LNCaP clone FGC (cell line): ENCODE results near the gene C1QB.

Experiments
- DNase-seq: peaks from one replicate; pipeline ENCODE4 v3.0.0-alpha.2; 2011; ENCODE audit warnings: low read depth
- H3K4me3 ChIP-seq: 2 replicates; pipeline ENCODE4 v1.5.1; 2011; ENCODE audit warnings: mild to moderate bottlenecking, low read depth, low read length, control low read depth
- CTCF ChIP-seq: IDR thresholded peaks from 2 replicates; pipeline ENCODE4 v1.5.1; 2012; ENCODE audit warnings: mild to moderate bottlenecking; ENCODE audit not compliant: control insufficient read depth, insufficient read depth; ENCODE audit errors: extremely low read depth

Gene C1QB

DNA sequence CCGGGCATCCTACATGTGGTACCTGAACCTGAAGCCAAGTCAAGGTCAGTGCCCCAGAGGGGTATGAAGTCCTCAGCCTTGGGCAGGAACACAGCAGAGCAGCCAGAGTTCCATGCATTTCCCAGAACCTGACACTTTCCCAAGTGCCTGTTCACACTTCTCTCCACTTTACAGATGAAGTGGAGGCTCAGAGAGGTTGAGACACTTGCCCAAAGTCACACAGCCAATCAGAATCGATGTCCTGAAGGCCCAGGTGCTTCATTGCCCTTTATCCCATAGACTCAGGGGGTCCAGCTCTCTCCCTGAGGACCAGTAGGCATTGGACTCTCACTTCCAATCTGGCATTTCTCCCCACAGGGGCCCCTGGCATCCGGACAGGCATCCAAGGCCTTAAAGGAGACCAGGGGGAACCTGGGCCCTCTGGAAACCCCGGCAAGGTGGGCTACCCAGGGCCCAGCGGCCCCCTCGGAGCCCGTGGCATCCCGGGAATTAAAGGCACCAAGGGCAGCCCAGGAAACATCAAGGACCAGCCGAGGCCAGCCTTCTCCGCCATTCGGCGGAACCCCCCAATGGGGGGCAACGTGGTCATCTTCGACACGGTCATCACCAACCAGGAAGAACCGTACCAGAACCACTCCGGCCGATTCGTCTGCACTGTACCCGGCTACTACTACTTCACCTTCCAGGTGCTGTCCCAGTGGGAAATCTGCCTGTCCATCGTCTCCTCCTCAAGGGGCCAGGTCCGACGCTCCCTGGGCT is 14.4 kb upstream of the C1QB start:
- DNase-seq, result no peak
- H3K4me3 ChIP-seq, result no peak overlapping the region
- TF ChIP-seq CTCF, result no peak

DNA sequence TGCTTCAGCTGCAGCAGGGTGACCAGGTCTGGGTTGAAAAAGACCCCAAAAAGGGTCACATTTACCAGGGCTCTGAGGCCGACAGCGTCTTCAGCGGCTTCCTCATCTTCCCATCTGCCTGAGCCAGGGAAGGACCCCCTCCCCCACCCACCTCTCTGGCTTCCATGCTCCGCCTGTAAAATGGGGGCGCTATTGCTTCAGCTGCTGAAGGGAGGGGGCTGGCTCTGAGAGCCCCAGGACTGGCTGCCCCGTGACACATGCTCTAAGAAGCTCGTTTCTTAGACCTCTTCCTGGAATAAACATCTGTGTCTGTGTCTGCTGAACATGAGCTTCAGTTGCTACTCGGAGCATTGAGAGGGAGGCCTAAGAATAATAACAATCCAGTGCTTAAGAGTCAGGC is 13.8 kb upstream of the C1QB start:
- no peak for DNase-seq
- no peak for TF ChIP-seq CTCF
- H3K4me3 ChIP-seq, result no peak overlapping the region

DNA sequence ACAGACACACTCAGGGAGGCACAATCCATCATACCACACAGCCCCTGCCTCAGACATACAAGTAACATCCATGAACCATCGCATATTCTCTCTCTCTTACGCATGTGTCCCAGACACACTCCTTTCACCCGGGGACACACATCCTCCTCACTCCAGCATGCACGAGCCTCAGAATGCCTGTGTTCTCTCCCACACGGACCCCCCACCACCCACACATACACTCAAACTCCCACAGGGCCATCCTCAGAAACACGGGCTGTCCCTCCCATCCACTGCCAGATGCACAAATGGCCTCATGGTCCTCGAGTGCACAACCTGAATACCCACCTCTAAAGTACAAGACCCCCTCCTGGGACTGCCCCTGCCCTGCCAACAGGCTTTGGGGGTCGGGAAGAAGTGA is 11.8 kb upstream of the C1QB start:
- no peak overlapping the region for H3K4me3 ChIP-seq
- no peak for DNase-seq
- no peak for TF ChIP-seq CTCF

DNA sequence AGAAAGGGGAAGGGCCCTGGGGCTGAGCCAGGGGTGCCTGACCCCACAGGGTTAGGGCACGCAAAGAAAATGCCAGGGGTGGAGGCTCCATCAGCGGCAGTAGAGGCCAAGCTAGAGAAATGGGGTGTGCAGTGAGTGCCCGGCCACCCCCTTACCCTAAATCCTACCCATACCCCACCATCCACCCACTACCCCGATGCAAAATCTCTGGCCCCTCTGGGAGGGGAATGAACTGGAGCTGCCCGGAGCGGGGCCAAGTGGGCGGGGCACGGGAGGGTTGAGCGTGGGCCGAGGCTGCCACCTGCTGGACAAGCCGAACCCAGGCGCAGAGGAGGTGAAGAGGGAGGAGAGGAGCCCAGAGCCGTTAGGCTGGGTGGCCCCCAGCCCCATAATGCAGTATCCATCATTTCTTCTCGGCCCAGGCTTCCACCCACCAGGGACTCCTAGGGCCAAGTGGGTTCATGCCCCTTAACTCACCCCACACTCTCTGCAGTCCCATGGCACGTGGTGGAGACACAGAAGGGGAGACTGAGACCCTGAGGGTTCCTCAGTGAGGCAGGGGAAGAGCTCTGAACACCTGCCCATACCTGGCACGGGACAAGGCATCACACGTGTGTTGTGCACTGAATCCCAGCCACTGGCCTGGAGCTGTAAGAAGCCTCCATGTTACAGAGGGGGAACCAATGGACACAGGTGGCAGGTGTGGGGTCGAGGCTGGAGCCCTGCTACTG is 11.0 kb upstream of the C1QB start:
- peak; percentile 74 for TF ChIP-seq CTCF
- no peak for DNase-seq

GRCh38 chr1:22643381-22643780 is 9.7 kb upstream of the C1QB start, which contains the start of gene C1QC:
Gene C1QC, plus strand, starts transcription at chr1:22643633. Its CDS starts 391 bp downstream, at chr1:22644024.
- no peak within 1 kb of the TSS for H3K4me3 ChIP-seq
- TF ChIP-seq CTCF, result no peak
- no peak for DNase-seq

More for the DNA sequence above, 11.0 kb upstream of the C1QB start:
- H3K4me3 ChIP-seq, result no peak overlapping the region

GRCh38 chr1:22643928-22644327 is 9.1 kb upstream of the C1QB start:
- TF ChIP-seq CTCF, result no peak
- H3K4me3 ChIP-seq, result no peak overlapping the region
- no peak for DNase-seq
